Heart right ventricle (tissue), 16 donors: ENCODE measurements around the gene PGBD5. TPM values are rescaled to one million over a fixed set of nuclear protein-coding genes. Genes with fewer than 3 reads are reported as not detected.

Experiments
- ATAC-seq, 8 donors: fragments of 200-7000 bp; cut with Tn5 transposase; one replicate each; pipeline ENCODE4 v1.9.1; 2020; ENCODE audit warnings: mild to moderate bottlenecking in 8 of 8, moderate library complexity in 8 of 8, moderate number of reproducible peaks in 1 of 8
- DNase-seq, 2 donors: peaks; one replicate each; pipeline ENCODE4 v3.0.0-alpha.2; 2020
- H3K27ac ChIP-seq, 10 donors: fragments of 200-600 bp; sonication (generic) in 2 of 10; one replicate each; pipeline versions ENCODE4 v1.5.0 to v1.8.0; 2020 to 2022; ENCODE audit warnings: mild to moderate bottlenecking in 3 of 10
- H3K27me3 ChIP-seq, 7 donors: fragments of 200-600 bp; one replicate each; pipeline ENCODE4 v1.8.0; 2021 to 2022; ENCODE audit warnings: mild to moderate bottlenecking in 2 of 7
- H3K36me3 ChIP-seq, 9 donors: fragments of 200-600 bp; sonication (generic) in 1 of 9; one replicate each; pipeline versions ENCODE4 v1.5.0 to v1.8.0; 2020 to 2022; ENCODE audit warnings: mild to moderate bottlenecking in 2 of 9
- H3K4me1 ChIP-seq, 9 donors: fragments of 200-600 bp; sonication (generic) in 1 of 9; one replicate each; pipeline versions ENCODE4 v1.5.0 to v1.8.0; 2020 to 2022; ENCODE audit warnings: mild to moderate bottlenecking in 4 of 9
- H3K4me3 ChIP-seq, 10 donors: fragments of 200-600 bp; sonication (generic) in 2 of 10; one replicate each; pipeline versions ENCODE4 v1.5.0 to v1.8.0; 2020 to 2022; ENCODE audit warnings: mild to moderate bottlenecking in 7 of 10, moderate library complexity in 2 of 10
- H3K9me3 ChIP-seq, 11 donors: fragments of 200-600 bp in 10 of 11; sonication (generic) in 2 of 11; one replicate each; pipeline versions ENCODE4 v1.5.0 to v1.8.0; 2013 to 2022; ENCODE audit warnings: mild to moderate bottlenecking in 2 of 11, control low read depth in 1 of 11, moderate library complexity in 1 of 11
- CTCF ChIP-seq, 9 donors: fragments of 200-600 bp; sonication (generic) in 2 of 9; IDR thresholded peaks; one replicate each; pipeline versions ENCODE4 v1.5.0 to v1.8.0; 2021 to 2022; ENCODE audit warnings: antibody characterized with exemption in 9 of 9, mild to moderate bottlenecking in 5 of 9, moderate library complexity in 1 of 9
- WGBS, 2 donors: extraction: QIAGEN DNeasy Blood & Tissue Kit; methylation state at CpG; one replicate each; pipeline ENCODE4 v1.1.7; 2013; ENCODE audit warnings: inconsistent platforms in 1 of 2; 5-methylcytosine and 5-hydroxymethylcytosine counted together
- intact Hi-C, 10 donors: fragments of 100-400 bp; cut with DNase I; formaldehyde crosslinking; loops; one replicate each; pipeline versions ENCODE4 v1.11.1 to v1.14.2; 2022
- polyA plus RNA-seq, 2 donors: library from polyadenylated mRNA; stranded (reverse); fragments of 200-250 nt; gene quantifications; one replicate each; pipeline ENCODE4 v1.2.3, GENCODE V29; 2013
- total RNA-seq, 10 donors: library from RNA; stranded (reverse); fragmentation: NEBNext Ultra II Directional in 3 of 10; extraction: Animal tissue kit (Norgen Biotek cat#: 25700) in 3 of 10; gene quantifications; one replicate each; pipeline versions ENCODE4 v1.2.1 to v1.2.4, GENCODE V29; 2021 to 2023
- donor health status: Arrhythmogenic right ventricular cardiomyopathy.
- donor health status: ischemic (EF 13 %, LVEDD 7.1; RV severe dilation, severe dysfunction).
- donor health status: healthy with polysubstance abuse.
- donor health status: DM: no; HTN: yes; CAD: no.
- donor health status: DM: no; HTN: no; CAD: no.
- donor health status: ischemic (EF 25% LVEDD 6.9; RV normal size, moderate dysfunction).
- donor health status: ischemic (EF 25% LVEDD 5.7; RV mildly dilated, moderate dysfunction).
- donor health status: healthy.
- donor health status: DM: yes; HTN: yes; CAD: no.
- donor health status: Ischemic cardiomyopathy.
- donor health status: ischemic (EF 35%, LVEDD 5.7; RV mildly dilated, moderate dysfunction).
- donor health status: nonischemic (EF 11% LVEDD 7.7; RV severe dilation, severe dysfunction).
- donor health status: DM: yes; HTN: yes; CAD: no.
- donor health status: PGD.
- donor health status: ischemic (EF 29% LVEDD 5.4; RV normal size, mild dysfunction).
- donor health status: nonischemic (EF 23%, LVEDD 6.1; RV moderate dilation, normal function).

Gene PGBD5
- total and polyA plus RNA-seq, 12 donors, result 0.52 to 11.4 (median 7.9) TPM

GRCh38 chr1:230393722-230394121 is 32.4 kb downstream of the PGBD5 start:
- Histone ChIP-seq H3K4me1 (peaks cover 0 to 8% (median 0%) of the 10 kb centered on the region in 9 donors), H3K9me3 (no peaks in the 10 kb centered on the region), H3K36me3 (no peaks in the 10 kb centered on the region), H3K27ac (no peak overlapping the region), H3K4me3 (no peak overlapping the region), H3K27me3 (peaks cover 0 to 10% (median 0%) of the 10 kb centered on the region in 7 donors)
- intact Hi-C loops, result no loop called here
- TF ChIP-seq CTCF (IDR thresholded peaks at IDR 0.05), result no peak
- ATAC-seq, result no peak
- WGBS, 2 donors, result 96 to 97% methylated on average over 8 to 15 of the region's 18 CpGs
- DNase-seq, result no peak

- H3K27me3 ChIP-seq, result peaks cover 0 to 10% (median 0%) of the 10 kb centered on the region in 7 donors
- ATAC-seq (no peak), DNase-seq (no peak)
- no peak for TF ChIP-seq CTCF (IDR thresholded peaks at IDR 0.05)
- H3K36me3 ChIP-seq, result no peaks in the 10 kb centered on the region
- intact Hi-C loops, result no loop called here
- 74 to 77% methylated on average over 8 to 9 of the region's 9 CpGs for WGBS, 2 donors
- peaks cover 0 to 8% (median 0%) of the 10 kb centered on the region in 9 donors for H3K4me1 ChIP-seq
- H3K27ac ChIP-seq, result no peak overlapping the region
- H3K9me3 ChIP-seq, result no peaks in the 10 kb centered on the region
- no peak overlapping the region for H3K4me3 ChIP-seq
Measured at GRCh38 chr1:230392920-230393521, 33.1 kb downstream of the PGBD5 start.

GRCh38 chr1:230392536-230392909 is 33.6 kb downstream of the PGBD5 start:
- Histone ChIP-seq H3K9me3 (no peaks in the 10 kb centered on the region), H3K36me3 (no peaks in the 10 kb centered on the region), H3K27me3 (peaks cover 0 to 6% (median 0%) of the 10 kb centered on the region in 7 donors), H3K4me3 (no peak overlapping the region), H3K4me1 (peaks cover 0 to 13% (median under 1%) of the 10 kb centered on the region in 9 donors), H3K27ac (no peak overlapping the region)
- WGBS, 2 donors, result 53 to 58% methylated on average over 9 of the region's 9 CpGs
- intact Hi-C loops, result no loop called here
- ATAC-seq (no peak), DNase-seq (no peak)
- no peak for TF ChIP-seq CTCF (IDR thresholded peaks at IDR 0.05)

GRCh38 chr1:230391776-230392535 is 34.2 kb downstream of the PGBD5 start:
- ATAC-seq, result peak in 1 of 8 donors; percentile 13

More at GRCh38 chr1:230391776-230392535, 34.2 kb downstream of the PGBD5 start:
- no peak overlapping the region for H3K4me3 ChIP-seq
- H3K27me3 ChIP-seq, result peaks cover 0 to 6% (median 0%) of the 10 kb centered on the region in 7 donors
- no peak overlapping the region for H3K27ac ChIP-seq
- no peaks in the 10 kb centered on the region for H3K9me3 ChIP-seq
- 49% methylated on average over 20 of the region's 20 CpGs for WGBS, 2 donors
- peaks cover 0 to 17% (median 6%) of the 10 kb centered on the region in 9 donors for H3K4me1 ChIP-seq
- intact Hi-C loops, result no loop called here
- H3K36me3 ChIP-seq, result no peaks in the 10 kb centered on the region
- TF ChIP-seq CTCF (IDR thresholded peaks at IDR 0.05), result no peak
- no peak for DNase-seq
